OCI-LY1 (cell line): ENCODE measurements around the gene CLRN3.

Experiments
- H2AFZ ChIP-seq: fragments of 200-600 bp; sonication (generic), shearing (Covaris generic); 2 replicates; pipeline ENCODE4 v1.6.0; 2014; ENCODE audit warnings: antibody characterized with exemption, mild to moderate bottlenecking, low read length
- H3F3A ChIP-seq: fragments of 200-600 bp; sonication (generic), shearing (Covaris generic); 2 replicates; pipeline ENCODE4 v1.6.0; 2014; ENCODE audit warnings: mild to moderate bottlenecking, antibody characterized with exemption, low read length, moderate library complexity; ENCODE audit not compliant: insufficient read depth
- H3K27ac ChIP-seq: fragments of 200-600 bp; sonication (generic); 2 replicates; pipeline ENCODE4 v1.5.1; 2014; ENCODE audit warnings: low read length, mixed run types, mild to moderate bottlenecking, low read depth; ENCODE audit not compliant: poor library complexity, severe bottlenecking
- H3K27me3 ChIP-seq: fragments of 200-600 bp; sonication (generic); 2 replicates; pipeline ENCODE4 v1.6.0; 2014; ENCODE audit warnings: antibody characterized with exemption, mild to moderate bottlenecking, low read length, moderate library complexity; ENCODE audit not compliant: insufficient read depth
- H3K36me3 ChIP-seq: fragments of 200-600 bp; sonication (generic); 2 replicates; pipeline ENCODE4 v1.6.1; 2014; ENCODE audit warnings: mild to moderate bottlenecking, antibody characterized with exemption, low read length, moderate library complexity, mixed read lengths; ENCODE audit not compliant: insufficient read depth
- H3K4me1 ChIP-seq: fragments of 200-600 bp; sonication (generic); 2 replicates; pipeline ENCODE4 v1.5.1; 2014; ENCODE audit warnings: mild to moderate bottlenecking, low read length, moderate library complexity; ENCODE audit not compliant: insufficient read depth, severe bottlenecking
- H3K4me2 ChIP-seq: fragments of 200-600 bp; sonication (generic), shearing (Covaris generic); 2 replicates; pipeline ENCODE4 v1.6.1; 2014; ENCODE audit warnings: low read length
- H3K4me3 ChIP-seq: fragments of 200-600 bp; sonication (generic); 2 replicates; pipeline ENCODE4 v1.5.1; 2014; ENCODE audit warnings: low read length, low read depth, mild to moderate bottlenecking, mixed read lengths; ENCODE audit not compliant: poor library complexity, severe bottlenecking
- H3K79me2 ChIP-seq: fragments of 200-600 bp; shearing (Covaris generic); 2 replicates; pipeline ENCODE4 v1.6.1; 2016; ENCODE audit warnings: mixed run types, low read length, mixed read lengths; ENCODE audit not compliant: insufficient read depth
- H3K9ac ChIP-seq: fragments of 200-600 bp; sonication (generic), shearing (Covaris generic); 2 replicates; pipeline ENCODE4 v1.6.1; 2014; ENCODE audit warnings: mild to moderate bottlenecking, low read length, mixed read lengths
- H3K9me2 ChIP-seq: fragments of 200-600 bp; sonication (generic), shearing (Covaris generic); 2 replicates; pipeline ENCODE4 v1.6.1; 2014; ENCODE audit warnings: low read depth, mild to moderate bottlenecking, low read length, mixed read lengths
- H3K9me3 ChIP-seq: fragments of 200-600 bp; shearing (Covaris generic); 2 replicates; pipeline ENCODE4 v1.6.1; 2014; ENCODE audit warnings: low read length, mixed read lengths
- H4K20me1 ChIP-seq: fragments of 200-600 bp; sonication (generic), shearing (Covaris generic); 2 replicates; pipeline ENCODE4 v1.6.0; 2016; ENCODE audit warnings: mild to moderate bottlenecking, low read length; ENCODE audit not compliant: insufficient read depth
- EZH2 ChIP-seq: fragments of 200-600 bp; sonication (generic), shearing (Covaris generic); IDR thresholded peaks from 2 replicates; pipeline ENCODE4 v1.8.0; 2017; ENCODE audit warnings: borderline replicate concordance, mixed run types, mild to moderate bottlenecking, antibody characterized with exemption, low read length, moderate library complexity, mixed read lengths
- TF ChIP-seq, protein P1 (sequence below): fragments of 200-600 bp; sonication (generic), shearing (Covaris generic); IDR thresholded peaks from 2 replicates; pipeline ENCODE4 v1.5.1; 2017; ENCODE audit warnings: mild to moderate bottlenecking, antibody characterized with exemption, low read length, moderate library complexity, mixed read lengths

CLRN3 gene

DNA sequence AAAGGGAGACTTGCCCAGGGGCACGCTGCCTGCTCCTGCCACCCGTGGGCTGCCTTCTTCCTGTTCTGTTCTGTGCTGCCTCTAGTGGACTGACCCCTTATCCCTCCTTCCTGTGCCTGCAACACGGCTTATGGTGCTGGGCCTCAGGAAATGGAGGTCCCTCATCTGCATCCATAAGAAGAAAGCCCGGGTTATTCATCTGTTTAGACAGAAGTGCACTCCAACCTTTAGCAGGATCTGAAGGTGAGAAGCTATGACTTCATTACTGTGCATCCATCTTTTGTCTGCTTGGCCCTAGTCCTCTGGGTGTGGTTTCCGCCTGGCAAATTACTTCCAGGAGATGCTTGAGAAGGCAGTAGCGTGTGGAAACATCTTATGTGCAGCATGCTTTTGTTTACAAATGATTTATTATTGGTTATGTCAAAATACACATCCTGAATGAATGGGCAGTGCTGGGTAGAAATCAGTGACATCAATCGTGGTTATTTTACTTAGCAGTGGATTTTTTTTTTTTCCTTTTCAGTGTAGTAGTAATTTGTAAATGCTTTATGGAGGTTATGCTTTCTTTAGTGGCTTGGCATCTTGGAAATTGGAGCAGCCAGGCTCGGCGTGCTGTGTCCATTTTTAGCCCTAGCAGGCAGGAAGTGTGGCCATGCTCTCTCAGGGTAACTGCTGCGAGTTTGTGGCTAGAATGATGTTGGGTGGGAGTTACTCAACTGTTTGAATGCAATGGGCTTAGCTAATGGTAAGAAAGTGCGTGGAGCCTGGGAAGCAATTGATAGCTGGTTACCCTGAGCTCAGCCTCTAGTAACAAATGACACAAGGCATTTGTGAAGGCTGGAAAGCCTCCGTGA is 26.9 kb upstream of the CLRN3 start:
- H3K4me1 ChIP-seq = no peaks in the 10 kb centered on the region
- TF ChIP-seq, protein P1, sequence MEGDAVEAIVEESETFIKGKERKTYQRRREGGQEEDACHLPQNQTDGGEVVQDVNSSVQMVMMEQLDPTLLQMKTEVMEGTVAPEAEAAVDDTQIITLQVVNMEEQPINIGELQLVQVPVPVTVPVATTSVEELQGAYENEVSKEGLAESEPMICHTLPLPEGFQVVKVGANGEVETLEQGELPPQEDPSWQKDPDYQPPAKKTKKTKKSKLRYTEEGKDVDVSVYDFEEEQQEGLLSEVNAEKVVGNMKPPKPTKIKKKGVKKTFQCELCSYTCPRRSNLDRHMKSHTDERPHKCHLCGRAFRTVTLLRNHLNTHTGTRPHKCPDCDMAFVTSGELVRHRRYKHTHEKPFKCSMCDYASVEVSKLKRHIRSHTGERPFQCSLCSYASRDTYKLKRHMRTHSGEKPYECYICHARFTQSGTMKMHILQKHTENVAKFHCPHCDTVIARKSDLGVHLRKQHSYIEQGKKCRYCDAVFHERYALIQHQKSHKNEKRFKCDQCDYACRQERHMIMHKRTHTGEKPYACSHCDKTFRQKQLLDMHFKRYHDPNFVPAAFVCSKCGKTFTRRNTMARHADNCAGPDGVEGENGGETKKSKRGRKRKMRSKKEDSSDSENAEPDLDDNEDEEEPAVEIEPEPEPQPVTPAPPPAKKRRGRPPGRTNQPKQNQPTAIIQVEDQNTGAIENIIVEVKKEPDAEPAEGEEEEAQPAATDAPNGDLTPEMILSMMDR = peak; percentile 12; the same call in 1 of the 2 replicates
- TF ChIP-seq EZH2 = no peak
- H3K36me3 ChIP-seq = no peaks in the 10 kb centered on the region
- no peaks in the 10 kb centered on the region for H3K9me2 ChIP-seq
- H3K9ac ChIP-seq = no peak overlapping the region
- no peak overlapping the region for H3K27ac ChIP-seq
- no peaks in the 10 kb centered on the region for H3K9me3 ChIP-seq
- no peak overlapping the region for H3K4me2 ChIP-seq
- no peaks in the 10 kb centered on the region for H3F3A ChIP-seq
- H3K27me3 ChIP-seq = no peaks in the 10 kb centered on the region
- H3K4me3 ChIP-seq = no peak overlapping the region
- H4K20me1 ChIP-seq = no peaks in the 10 kb centered on the region
- no peaks in the 10 kb centered on the region for H3K79me2 ChIP-seq
- no peak overlapping the region for H2AFZ ChIP-seq

DNA sequence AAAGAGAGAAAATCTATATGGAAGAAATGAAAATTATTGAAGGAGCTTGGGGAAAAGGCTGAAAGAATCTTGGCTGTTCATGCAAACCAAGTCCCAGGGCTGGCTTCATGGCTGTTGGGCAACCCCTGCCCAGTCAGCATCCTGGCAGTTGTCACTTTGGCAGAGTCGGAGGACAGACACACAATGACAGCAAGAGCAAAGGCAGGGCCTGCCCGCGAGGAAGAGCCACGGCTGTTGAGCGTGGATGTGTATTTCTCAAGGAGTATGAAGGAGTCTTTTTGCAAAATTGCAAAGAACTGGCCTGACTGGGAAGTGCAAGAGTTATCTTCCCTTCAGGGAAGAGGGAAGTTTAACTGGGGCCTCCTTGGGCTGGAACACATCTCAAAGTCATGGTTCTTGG is 25.8 kb upstream of the CLRN3 start:
- no peaks in the 10 kb centered on the region for H3K36me3 ChIP-seq
- H3K9ac ChIP-seq = no peak overlapping the region
- H3K4me1 ChIP-seq = no peaks in the 10 kb centered on the region
- no peaks in the 10 kb centered on the region for H3K79me2 ChIP-seq
- H2AFZ ChIP-seq = no peak overlapping the region
- H3K27me3 ChIP-seq = no peaks in the 10 kb centered on the region
- no peaks in the 10 kb centered on the region for H3K9me2 ChIP-seq
- H3K9me3 ChIP-seq = no peaks in the 10 kb centered on the region
- H3F3A ChIP-seq = no peaks in the 10 kb centered on the region
- H4K20me1 ChIP-seq = no peaks in the 10 kb centered on the region
- H3K4me3 ChIP-seq = no peak overlapping the region
- no peak for TF ChIP-seq EZH2
- TF ChIP-seq, protein P1 = no peak
- no peak overlapping the region for H3K27ac ChIP-seq
- H3K4me2 ChIP-seq = no peak overlapping the region

DNA sequence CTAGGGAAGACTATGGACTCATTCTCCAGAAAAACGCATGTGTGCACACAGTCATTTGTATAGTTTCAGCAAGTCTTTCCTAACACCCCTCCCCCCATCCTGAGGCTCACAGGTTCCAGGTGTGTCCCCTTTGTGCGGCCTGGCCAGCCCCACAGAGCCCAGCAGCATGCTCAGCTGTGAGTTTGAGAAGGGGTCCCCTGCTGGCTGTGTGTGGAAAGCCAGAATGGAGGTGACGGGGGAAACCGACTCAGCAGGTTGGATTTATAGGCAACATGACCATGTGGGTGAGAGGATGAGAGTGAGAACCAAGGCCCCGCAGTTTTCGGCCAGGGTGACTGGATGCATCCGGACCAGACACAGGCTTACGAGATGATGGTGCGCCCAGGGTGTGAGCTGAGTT is 24.1 kb upstream of the CLRN3 start:
- Histone ChIP-seq H3K36me3 (no peaks in the 10 kb centered on the region), H3K4me2 (no peak overlapping the region), H3K9me3 (no peaks in the 10 kb centered on the region), H3K27ac (no peak overlapping the region), H2AFZ (no peak overlapping the region), H3K4me3 (no peak overlapping the region), H3K4me1 (no peaks in the 10 kb centered on the region), H3K27me3 (no peaks in the 10 kb centered on the region), H3F3A (no peaks in the 10 kb centered on the region), H4K20me1 (no peaks in the 10 kb centered on the region), H3K9ac (no peak overlapping the region), H3K79me2 (no peaks in the 10 kb centered on the region), H3K9me2 (no peaks in the 10 kb centered on the region)
- TF ChIP-seq EZH2 = no peak
- TF ChIP-seq, protein P1 = no peak
